GM18907 (cell line): ENCODE data around the gene KIN.
"Not testable (repeated sequence)": the region's sequence is repeated elsewhere in the genome, so short reads cannot be mapped to it uniquely, and the experiment has no call there.

Experiments
- ATAC-seq: cut with Tn5 transposase; IDR thresholded peaks from one replicate; pipeline ENCODE4 v1.9.1; 2021; ENCODE audit warnings: mild to moderate bottlenecking, moderate library complexity; ENCODE audit not compliant: unreplicated experiment

Gene KIN

GRCh38 chr10:7738536-7739407 is 49.0 kb downstream of the KIN start:
- no peak for ATAC-seq

- ATAC-seq, result no peak
Measured at GRCh38 chr10:7734821-7735220, 53.0 kb downstream of the KIN start.

- ATAC-seq, result no peak
Measured at GRCh38 chr10:7722927-7723529, 64.8 kb downstream of the KIN start.

- ATAC-seq, result no peak
Measured at GRCh38 chr10:7720478-7720877, 67.3 kb downstream of the KIN start.

- ATAC-seq, result no peak
Measured at GRCh38 chr10:7718685-7719084, 69.1 kb downstream of the KIN start.

- no peak for ATAC-seq
Measured at GRCh38 chr10:7717767-7718166, 70.0 kb downstream of the KIN start.

- no peak for ATAC-seq
Measured at GRCh38 chr10:7715515-7715914, 72.3 kb downstream of the KIN start.

- not testable (repeated sequence) for ATAC-seq
Measured at GRCh38 chr10:7711075-7711474, 76.7 kb downstream of the KIN start.

- ATAC-seq, result no peak
Measured at GRCh38 chr10:7710446-7710845, 77.3 kb downstream of the KIN start.

GRCh38 chr10:7708832-7709231 is 79.0 kb downstream of the KIN start:
- ATAC-seq, result no peak

GRCh38 chr10:7707858-7708622 is 79.8 kb downstream of the KIN start:
- ATAC-seq, result no peak

GRCh38 chr10:7707102-7707501 is 80.7 kb downstream of the KIN start:
- ATAC-seq, result no peak

GRCh38 chr10:7706534-7707073 is 81.2 kb downstream of the KIN start:
- ATAC-seq, result no peak

- no peak for ATAC-seq
Measured at GRCh38 chr10:7705341-7705740, 82.5 kb downstream of the KIN start.

- no peak for ATAC-seq
Measured at GRCh38 chr10:7704071-7705016, 83.4 kb downstream of the KIN start.

GRCh38 chr10:7703140-7703539 is 84.7 kb downstream of the KIN start, which contains the start of gene ITIH2:
TSS of gene ITIH2 (plus strand) at chr10:7703316. CDS start at chr10:7703435, 119 bp downstream.
- no peak for ATAC-seq

GRCh38 chr10:7702288-7702812 is 85.4 kb downstream of the KIN start:
- ATAC-seq, result no peak

GRCh38 chr10:7701158-7701742 is 86.5 kb downstream of the KIN start:
- no peak for ATAC-seq
